ENCODE measurements around the gene BMPR1A.
"Not testable (repeated sequence)": the region's sequence is repeated elsewhere in the genome, so short reads cannot be mapped to it uniquely, and the experiment has no call there.

BMPR1A gene

DNA sequence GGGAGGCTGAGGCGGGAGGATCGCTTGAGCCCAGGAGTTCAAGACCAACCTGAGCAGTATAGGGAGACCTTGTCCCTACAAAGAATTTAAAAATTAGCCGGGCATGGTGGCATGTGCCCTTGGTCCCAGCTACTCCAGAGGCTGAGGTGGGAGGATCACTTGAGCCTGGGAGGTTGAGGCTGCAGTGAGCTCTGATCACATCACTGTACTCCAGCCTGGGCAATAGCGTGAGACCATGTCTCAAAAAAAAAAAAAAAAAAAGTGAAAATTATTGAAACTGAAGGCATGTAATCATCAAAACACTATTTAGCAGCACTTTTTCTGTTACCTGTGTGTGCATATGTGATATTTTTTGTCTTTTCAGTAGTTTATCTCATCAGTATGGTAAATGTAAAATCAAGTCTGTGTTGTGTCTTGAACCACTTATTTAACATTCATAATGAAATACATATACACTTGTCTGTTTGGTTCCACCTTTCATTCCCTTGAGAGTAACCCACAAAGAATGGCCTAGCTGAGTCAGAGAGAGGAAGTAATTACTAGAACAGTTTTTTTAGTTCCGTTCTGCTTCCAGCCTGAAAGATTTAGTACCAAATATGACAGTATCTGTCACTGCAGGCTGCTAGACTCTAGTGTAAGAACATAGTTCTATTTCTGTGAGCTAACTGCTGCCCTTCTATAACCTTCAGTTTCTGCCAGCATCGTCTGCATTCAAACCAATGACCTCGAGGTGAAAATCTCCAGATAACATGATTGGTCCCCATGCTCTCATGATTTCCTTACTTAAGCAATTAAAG is 132.4 kb downstream of the BMPR1A start:
- peak; percentile 34 for DNase-seq (ENCODE audit: low read depth)

- no peak for DNase-seq (ENCODE audit: low read depth)
These were observed 133.6 kb downstream of the BMPR1A start for GRCh38 chr10:86889997-86890396.

- DNase-seq (ENCODE audit: low read depth), result no peak
These were observed 142.1 kb downstream of the BMPR1A start for GRCh38 chr10:86898511-86898910.

DNA sequence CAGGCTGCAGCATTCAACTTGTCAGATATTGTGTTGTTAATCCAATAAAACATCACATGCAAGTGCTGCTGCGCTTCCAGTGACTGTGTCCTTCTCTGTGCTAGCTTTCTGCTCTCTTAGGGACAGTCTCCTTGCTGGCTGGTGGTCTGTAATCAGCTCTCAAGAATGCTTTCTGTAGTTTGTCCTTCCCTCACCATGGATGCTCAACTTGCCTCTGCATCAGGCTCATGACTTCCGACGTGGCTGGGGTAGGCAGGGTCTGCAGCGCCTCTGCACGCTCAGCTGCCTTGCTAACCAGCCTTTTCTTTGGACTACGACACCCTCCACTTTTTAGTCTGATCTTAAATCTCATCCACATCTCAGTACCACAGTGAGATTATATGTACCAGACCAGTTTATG is 142.7 kb downstream of the BMPR1A start:
- no peak for DNase-seq (ENCODE audit: low read depth)

- DNase-seq (ENCODE audit: low read depth), result no peak
These were observed 143.4 kb downstream of the BMPR1A start for GRCh38 chr10:86899670-86900276.

DNA sequence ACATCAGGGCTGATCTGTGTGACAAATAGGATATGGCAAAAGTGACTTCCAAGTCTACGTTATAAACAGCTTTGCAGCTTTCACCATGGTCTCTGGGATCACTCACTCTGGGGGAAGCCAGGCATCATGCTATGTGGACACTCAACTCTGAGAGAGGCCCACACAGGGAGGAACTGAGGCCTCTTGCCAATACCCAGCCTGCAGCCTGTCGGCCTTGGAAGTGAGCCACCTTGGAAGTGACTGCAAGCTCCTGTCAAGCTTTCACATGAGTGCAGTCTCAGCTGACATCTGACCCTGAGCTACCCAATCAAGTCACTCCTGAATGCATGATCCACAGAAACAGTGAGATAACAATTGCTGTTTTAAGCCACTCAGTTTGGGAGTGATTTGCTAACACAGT is 144.5 kb downstream of the BMPR1A start:
- DNase-seq (ENCODE audit: low read depth), result no peak

DNA sequence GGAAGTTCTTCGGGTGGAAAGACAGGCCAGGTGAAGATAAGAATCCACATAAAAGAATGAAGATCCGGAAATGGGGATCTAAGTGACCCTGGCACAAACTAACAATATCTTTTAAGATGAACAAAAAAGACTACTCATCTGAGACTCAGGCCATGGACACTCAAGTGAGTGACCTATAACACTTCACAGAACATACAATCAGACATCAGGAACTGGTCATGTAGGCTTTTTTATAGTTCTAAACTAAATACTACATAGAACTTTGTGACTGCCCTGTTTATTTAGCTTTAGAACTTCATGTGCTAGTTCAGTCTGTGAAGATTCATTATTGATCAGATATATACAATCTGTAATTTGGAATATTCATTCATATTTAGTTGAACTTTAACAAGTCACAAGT is 148.2 kb downstream of the BMPR1A start:
- no peak for DNase-seq (ENCODE audit: low read depth)

DNA sequence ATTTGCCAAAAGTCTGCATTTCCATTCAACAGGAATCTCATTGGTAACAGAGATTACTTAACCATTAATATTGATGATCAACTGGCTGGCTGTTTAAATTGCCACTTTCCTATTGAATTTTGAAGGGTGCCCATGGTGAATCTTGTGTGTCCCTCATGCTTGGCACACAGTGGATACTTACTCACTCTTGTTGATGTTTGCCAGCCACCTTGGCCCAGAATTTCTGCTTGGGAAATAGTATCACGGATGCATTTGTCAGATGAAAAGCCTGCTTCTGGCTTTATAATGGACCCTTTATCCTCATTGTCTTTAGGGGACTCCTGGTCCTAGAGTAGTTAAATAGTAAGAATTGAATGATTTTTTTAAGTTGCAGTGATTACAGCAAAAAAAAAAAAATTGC is 149.0 kb downstream of the BMPR1A start:
- no peak for DNase-seq (ENCODE audit: low read depth)

DNA sequence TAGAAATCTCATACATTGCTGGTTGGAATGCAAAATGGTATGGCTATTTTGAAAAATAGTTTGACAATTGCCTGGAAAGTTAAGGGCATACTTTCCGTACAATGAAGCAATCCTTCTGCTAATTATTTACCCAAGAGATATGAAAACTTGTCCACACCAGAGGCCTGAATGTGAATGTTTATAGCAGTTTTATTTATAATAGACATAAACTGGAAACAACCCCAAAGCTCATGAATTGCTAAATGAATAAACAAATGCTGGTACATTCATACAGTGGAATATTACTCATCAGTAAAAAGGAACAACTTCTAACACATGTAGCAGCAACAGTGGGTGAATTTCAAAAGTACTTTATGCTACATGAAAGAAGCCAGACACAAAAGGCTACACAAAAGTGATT is 158.3 kb downstream of the BMPR1A start:
- no peak for DNase-seq (ENCODE audit: low read depth)

GRCh38 chr10:86918022-86918471 is 161.6 kb downstream of the BMPR1A start:
- DNase-seq (ENCODE audit: low read depth), result no peak

- no peak for DNase-seq (ENCODE audit: low read depth)
These were observed 166.1 kb downstream of the BMPR1A start for GRCh38 chr10:86922553-86922961.

DNA sequence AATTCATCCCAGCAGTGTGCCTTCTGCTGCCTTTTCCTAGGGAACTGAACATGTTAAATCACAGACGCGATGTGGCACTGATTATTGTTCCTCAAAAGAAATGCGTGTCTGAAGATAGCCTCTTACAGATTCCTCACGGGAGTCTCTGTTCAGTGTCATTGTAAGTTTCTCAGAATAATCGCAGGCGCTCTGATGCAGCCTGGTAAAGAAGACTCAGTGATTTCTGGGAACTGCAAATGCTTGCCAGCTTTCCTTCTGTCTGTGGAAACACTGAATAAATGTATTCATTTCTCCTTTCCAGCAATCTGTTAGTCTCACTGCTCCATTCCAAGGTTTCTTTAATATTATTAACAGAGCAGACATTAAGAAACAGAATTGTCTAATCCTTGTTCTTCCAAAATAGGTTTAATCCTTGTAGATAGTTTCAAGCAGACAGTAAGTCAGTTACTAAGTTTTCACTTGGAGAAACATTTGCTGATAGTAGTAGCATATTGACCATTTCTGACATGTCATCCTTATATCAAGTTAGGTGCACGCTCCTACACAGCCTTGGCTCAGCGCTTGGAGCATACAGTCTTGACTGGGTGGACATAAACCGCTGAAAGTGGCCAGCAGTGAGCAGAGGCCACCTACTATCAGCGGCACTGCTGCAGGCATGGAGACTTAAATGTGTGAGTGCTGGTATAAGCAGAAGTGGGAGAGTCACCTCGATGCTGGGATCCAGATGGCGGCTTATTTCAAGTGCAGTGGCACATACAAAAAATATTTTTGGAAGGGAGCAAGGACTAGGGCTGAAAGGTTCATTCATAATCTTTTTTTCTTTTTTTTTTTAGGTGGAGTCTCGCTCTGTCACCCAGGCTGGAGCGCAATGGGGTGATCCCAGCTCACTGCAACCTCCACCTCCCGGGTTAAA is 173.3 kb downstream of the BMPR1A start:
- no peak for DNase-seq (ENCODE audit: low read depth)

- DNase-seq (ENCODE audit: low read depth), result no peak
These were observed 175.5 kb downstream of the BMPR1A start for GRCh38 chr10:86931872-86932271.

DNA sequence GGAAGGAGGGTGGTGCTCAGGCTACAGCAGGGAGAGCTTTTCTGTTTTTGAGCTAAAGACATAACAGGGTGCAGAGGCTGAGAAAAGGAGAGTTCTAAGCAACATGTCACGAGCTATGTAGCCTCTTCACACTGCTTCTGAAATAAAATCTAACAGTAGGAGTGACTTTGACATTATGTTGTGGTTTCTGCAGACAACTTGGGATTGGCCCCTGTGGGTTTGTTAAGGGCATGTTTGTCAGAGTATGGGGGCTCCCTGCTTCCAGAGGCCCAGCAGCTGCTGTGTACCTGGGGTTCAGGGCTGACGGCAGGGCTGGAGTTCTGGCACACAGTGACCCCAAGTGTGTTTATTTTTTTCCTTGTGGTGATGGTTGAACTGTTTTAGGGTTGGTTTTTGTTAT is 176.3 kb downstream of the BMPR1A start:
- DNase-seq (ENCODE audit: low read depth), result no peak

DNA sequence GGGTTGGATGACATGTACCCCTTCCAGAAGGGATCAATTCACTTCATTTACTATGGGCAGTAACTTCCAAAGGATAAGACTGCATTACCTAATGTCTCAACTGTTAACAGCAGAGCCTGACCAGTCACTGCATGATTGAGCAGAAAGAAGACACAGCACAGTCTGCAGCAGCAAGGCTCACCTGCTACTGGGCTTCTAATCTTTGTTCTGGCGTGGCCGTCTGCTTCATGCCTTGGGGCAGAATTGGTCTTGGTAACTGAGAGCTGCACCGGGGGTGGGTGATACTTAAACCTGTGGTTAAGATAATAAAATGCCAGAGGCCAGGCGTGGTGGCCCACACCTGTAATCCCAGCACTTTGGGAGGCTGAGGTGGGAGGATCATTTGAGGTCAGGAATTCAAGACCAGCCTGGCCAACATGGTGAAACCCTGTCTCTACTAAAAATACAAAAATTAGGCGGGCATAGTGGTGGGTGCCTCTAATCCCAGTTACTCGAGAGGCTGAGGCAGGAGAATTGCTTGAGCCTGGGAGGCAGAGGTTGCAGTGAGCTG is 177.8 kb downstream of the BMPR1A start:
- DNase-seq (ENCODE audit: low read depth), result not testable (repeated sequence)

GRCh38 chr10:86936661-86937501 is 180.5 kb downstream of the BMPR1A start:
- no peak for DNase-seq (ENCODE audit: low read depth)

GRCh38 chr10:86937502-86938154 is 181.2 kb downstream of the BMPR1A start:
- no peak for DNase-seq (ENCODE audit: low read depth)

GRCh38 chr10:86938260-86938659 is 181.8 kb downstream of the BMPR1A start:
- no peak for DNase-seq (ENCODE audit: low read depth)

DNA sequence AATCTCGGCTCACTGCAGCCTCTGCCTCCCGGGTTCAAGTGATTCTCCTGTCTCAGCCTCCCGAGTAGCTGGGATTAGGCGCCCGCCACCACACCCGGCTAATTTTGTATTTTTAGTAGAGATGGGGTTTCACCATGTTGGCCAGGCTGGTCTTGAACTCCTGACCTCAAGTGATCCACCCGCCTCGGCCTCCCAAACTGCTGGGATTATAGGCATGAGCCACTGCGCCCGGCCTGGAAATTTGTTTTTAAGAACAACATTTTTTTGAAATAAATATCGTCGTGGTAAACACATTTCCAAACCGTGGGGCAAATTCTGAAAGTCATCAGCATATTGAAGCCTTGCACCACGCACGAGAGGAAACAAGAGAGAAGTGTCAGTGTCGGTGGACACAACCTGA is 183.7 kb downstream of the BMPR1A start:
- not testable (repeated sequence) for DNase-seq (ENCODE audit: low read depth)

GRCh38 chr10:86940677-86941076 is 184.3 kb downstream of the BMPR1A start:
- no peak for DNase-seq (ENCODE audit: low read depth)

GRCh38 chr10:86941426-86941825 is 185.0 kb downstream of the BMPR1A start:
- no peak for DNase-seq (ENCODE audit: low read depth)

All from HS-5 (cell line).